Measurements from ENCODE around the gene NTRK1. TPM values are rescaled to one million over a fixed set of nuclear protein-coding genes. Genes with fewer than 3 reads are reported as not detected.

NTRK1 gene
- total RNA-seq, 1 donor from 2014 or later = not detected

DNA sequence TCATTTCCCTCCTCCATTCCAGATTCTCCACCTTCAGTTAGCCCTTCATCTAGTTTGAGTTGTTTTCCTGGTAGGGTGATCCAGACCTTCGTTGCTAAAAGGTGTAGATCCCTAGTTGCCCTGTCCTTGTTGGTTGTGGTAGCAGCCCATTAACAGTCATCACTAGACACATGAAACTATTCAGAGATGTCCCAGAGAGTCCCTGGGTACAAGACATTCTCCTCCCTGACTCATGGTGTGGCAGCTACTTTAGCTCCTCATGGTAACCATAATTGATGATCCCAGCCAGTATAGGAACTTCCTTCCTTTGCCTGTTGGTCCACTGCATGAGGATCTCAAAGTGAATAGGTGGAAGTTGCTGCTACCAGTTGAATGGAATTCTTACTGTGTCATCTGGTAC, 38.0 kb upstream of the NTRK1 start:
- no peak overlapping the region for H3K4me3 ChIP-seq (ENCODE audit: low read depth, low read length)
- H3K36me3 ChIP-seq (ENCODE audit: control insufficient read depth, insufficient read depth, low read length) = no peaks in the 10 kb centered on the region
- DNase-seq (ENCODE audit: low read depth) (no peak), FAIRE-seq (no peak)
- H3K27me3 ChIP-seq (ENCODE audit: control insufficient read depth, insufficient read depth, low read length) = no peaks in the 10 kb centered on the region
- TF ChIP-seq, protein P1, sequence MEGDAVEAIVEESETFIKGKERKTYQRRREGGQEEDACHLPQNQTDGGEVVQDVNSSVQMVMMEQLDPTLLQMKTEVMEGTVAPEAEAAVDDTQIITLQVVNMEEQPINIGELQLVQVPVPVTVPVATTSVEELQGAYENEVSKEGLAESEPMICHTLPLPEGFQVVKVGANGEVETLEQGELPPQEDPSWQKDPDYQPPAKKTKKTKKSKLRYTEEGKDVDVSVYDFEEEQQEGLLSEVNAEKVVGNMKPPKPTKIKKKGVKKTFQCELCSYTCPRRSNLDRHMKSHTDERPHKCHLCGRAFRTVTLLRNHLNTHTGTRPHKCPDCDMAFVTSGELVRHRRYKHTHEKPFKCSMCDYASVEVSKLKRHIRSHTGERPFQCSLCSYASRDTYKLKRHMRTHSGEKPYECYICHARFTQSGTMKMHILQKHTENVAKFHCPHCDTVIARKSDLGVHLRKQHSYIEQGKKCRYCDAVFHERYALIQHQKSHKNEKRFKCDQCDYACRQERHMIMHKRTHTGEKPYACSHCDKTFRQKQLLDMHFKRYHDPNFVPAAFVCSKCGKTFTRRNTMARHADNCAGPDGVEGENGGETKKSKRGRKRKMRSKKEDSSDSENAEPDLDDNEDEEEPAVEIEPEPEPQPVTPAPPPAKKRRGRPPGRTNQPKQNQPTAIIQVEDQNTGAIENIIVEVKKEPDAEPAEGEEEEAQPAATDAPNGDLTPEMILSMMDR (IDR thresholded peaks at IDR 0.05; ENCODE audit: insufficient read depth, low read length, severe bottlenecking) = no peak

DNA sequence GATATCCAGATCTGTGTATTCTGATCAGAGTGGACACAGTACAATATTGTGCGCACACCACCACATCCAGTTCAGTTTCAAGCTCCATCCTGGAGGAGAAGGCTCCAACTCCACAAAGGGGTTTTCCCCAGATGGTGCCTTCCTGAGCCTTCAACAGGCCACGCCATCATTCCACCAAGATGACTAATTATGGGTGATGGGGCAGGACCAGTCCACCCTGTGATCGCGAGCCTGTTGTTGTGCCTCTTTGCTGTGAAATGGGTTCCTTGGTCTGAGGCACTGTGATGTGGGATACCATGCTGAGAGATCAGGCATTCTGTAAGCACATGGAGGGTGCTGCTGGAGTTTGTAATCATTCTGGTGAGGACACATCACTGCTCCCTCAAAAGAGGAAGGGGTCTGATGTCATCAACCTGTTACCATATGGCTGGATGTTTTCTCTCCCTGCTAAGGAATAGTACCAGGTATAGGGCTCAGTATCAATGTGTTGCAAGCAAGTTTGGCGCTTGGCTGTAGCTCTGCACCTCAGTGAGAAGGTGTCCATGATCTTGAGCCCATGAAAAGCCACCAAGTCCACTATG, 37.4 kb upstream of the NTRK1 start:
- H3K36me3 ChIP-seq (ENCODE audit: control insufficient read depth, insufficient read depth, low read length) = no peaks in the 10 kb centered on the region

DNA sequence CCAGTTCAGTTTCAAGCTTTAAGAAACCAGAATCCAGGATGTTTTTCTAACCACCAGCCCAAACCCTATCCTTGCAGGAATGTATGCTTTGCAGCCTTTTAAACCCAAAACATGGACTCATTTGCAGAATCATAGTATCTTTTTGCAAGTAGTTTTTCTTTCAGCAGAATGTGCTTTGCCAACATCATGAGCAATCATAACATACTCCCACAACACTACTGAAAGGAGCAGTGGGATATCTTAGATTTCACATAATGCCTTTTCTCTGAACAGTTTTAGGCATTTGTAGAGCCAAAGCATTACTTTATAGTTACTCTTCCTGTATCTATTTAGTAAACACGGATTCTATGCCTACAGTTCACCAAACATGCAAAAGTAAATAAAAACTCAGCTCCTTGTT, 34.0 kb upstream of the NTRK1 start:
- Histone ChIP-seq H3K27me3 (ENCODE audit: control insufficient read depth, insufficient read depth, low read length) (peaks cover under 1% of the 10 kb centered on the region), H3K4me3 (ENCODE audit: low read depth, low read length) (no peak overlapping the region), H3K36me3 (ENCODE audit: control insufficient read depth, insufficient read depth, low read length) (no peaks in the 10 kb centered on the region)
- no peak for FAIRE-seq
- TF ChIP-seq, protein P1 (IDR thresholded peaks at IDR 0.05; ENCODE audit: insufficient read depth, low read length, severe bottlenecking) = no peak
- no peak for DNase-seq (ENCODE audit: low read depth)

More for the DNA sequence above, 37.4 kb upstream of the NTRK1 start:
- H3K4me3 ChIP-seq (ENCODE audit: low read depth, low read length) = no peak overlapping the region
- H3K27me3 ChIP-seq (ENCODE audit: control insufficient read depth, insufficient read depth, low read length) = no peaks in the 10 kb centered on the region
- DNase-seq (ENCODE audit: low read depth) (peak; percentile 44), FAIRE-seq (no peak)
- TF ChIP-seq, protein P1 (IDR thresholded peaks at IDR 0.05; ENCODE audit: insufficient read depth, low read length, severe bottlenecking) = no peak

DNA sequence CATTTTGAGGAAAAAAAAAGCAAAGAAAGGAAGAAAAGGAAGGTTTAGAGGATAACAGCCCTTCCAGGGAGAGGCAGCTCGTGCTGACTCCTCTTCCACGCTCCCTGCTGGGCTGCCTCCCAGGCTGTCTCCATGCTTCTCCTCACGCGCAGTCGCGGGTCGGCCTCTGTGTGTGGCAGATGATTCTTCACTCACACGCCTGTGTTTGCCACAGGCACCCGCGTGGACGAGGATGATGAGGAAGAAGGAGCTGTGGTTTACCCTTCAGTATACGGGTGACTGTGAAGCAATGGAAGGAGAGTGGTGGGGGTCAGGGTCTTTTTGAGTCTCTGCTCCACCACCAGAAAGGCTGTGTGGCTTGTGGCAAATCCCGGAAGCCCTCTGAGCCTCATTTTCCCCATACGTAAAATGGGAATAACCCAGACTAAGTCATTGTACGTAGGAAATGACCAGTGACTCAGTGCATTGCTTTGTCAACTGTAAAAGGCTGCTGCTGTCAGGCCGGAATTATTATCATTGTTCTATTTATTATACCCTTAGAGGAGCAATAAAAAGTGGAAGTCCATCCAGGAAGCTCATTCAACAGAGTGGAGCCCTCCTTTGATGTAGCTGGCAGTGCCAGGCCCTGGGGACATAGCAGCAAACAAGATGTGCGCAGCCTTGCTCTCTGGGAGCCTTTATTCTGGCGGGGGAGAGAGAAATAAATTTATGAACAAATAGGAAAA, 32.1 kb upstream of the NTRK1 start:
- Histone ChIP-seq H3K4me3 (ENCODE audit: low read depth, low read length) (no peak overlapping the region), H3K27me3 (ENCODE audit: control insufficient read depth, insufficient read depth, low read length) (peaks cover 9% of the 10 kb centered on the region), H3K36me3 (ENCODE audit: control insufficient read depth, insufficient read depth, low read length) (no peaks in the 10 kb centered on the region)
- TF ChIP-seq, protein P1 (IDR thresholded peaks at IDR 0.05; ENCODE audit: insufficient read depth, low read length, severe bottlenecking) = no peak
- FAIRE-seq (no peak), DNase-seq (ENCODE audit: low read depth) (no peak)

DNA sequence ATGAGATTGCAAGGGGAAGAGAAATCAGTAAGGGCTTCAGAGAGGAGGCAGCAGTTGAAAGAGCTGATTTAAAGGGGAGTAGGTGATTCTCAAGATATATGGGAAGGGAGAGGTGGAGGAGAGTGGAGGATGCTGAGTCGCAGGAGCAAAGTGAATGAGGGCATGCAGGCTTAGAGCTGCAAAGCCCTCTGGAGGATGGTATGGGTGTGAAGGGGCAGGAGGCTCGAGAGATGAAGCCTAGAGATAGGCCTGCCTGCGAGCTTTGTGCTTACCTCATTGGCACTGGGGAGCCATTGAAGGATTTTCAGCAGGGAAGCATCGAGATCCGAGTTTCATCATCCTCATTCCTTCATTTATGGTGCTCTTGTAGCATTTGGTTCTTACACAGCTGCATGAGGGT, 28.2 kb upstream of the NTRK1 start:
- no peak for FAIRE-seq

More for the DNA sequence above, 28.2 kb upstream of the NTRK1 start:
- Histone ChIP-seq H3K36me3 (ENCODE audit: control insufficient read depth, insufficient read depth, low read length) (no peaks in the 10 kb centered on the region), H3K4me3 (ENCODE audit: low read depth, low read length) (no peak overlapping the region), H3K27me3 (ENCODE audit: control insufficient read depth, insufficient read depth, low read length) (peaks cover 19% of the 10 kb centered on the region)
- no peak for DNase-seq (ENCODE audit: low read depth)
- TF ChIP-seq, protein P1 (IDR thresholded peaks at IDR 0.05; ENCODE audit: insufficient read depth, low read length, severe bottlenecking) = no peak
